ENCODE results near the gene PABPC3.

GRCh38 chr13:25085125-25085742 is 10.7 kb upstream of the PABPC3 start:
- no peak for TF ChIP-seq CTCF (IDR thresholded peaks at IDR 0.05)
- TF ChIP-seq POLR2A (IDR thresholded peaks at IDR 0.05), result no peak

Measured in lower leg skin (tissue), 3 donors.